H1 (cell line): ENCODE data around the gene SH3PXD2B. TPM values are rescaled to one million over a fixed set of nuclear protein-coding genes. Genes with fewer than 3 reads are reported as not detected.

Source experiments
- MAFK ChIP-seq: IDR thresholded peaks from 2 replicates; pipeline ENCODE4 v1.6.1; 2012; ENCODE audit warnings: low read depth, mild to moderate bottlenecking, improper control_type of control experiment, low read length
- polyA plus RNA-seq, 7 experiments: library from polyadenylated mRNA; depleted of rRNA in 3 of 7; stranded (reverse) in 5 of 7; unstranded in 2 of 7; fragments of >200 nt in 5 of 7; fragments of 200-250 nt in 2 of 7; gene quantifications; 1 replicate in 5 of 7; 2 replicates in 1 of 7; 4 replicates in 1 of 7; pipeline versions ENCODE4 v1.2.1 to v1.2.3, GENCODE V29; 2011 to 2013; ENCODE audit warnings: missing spikeins in 2 of 7, mixed read lengths in 2 of 7
- total RNA-seq: library from RNA; stranded (reverse); fragmentation: NEBNext Ultra II Directional; extraction: Animal tissue kit (Norgen Biotek cat#: 25700); gene quantifications from 2 replicates; pipeline ENCODE4 v1.2.1, GENCODE V29; 2021

The SH3PXD2B gene
- total and polyA plus RNA-seq, 2 of the 8 experiments (the other 6 are each of a cell fraction or from before 2014, with no cell fraction given): 32.9 to 72.9 TPM

GRCh38 chr5:172422255-172422654 is 32.1 kb downstream of the SH3PXD2B start (continued):
- TF ChIP-seq MAFK: no peak
